Measurements from ENCODE around the gene CEND1. TPM values are rescaled to one million over a fixed set of nuclear protein-coding genes. Genes with fewer than 3 reads are reported as not detected.

The CEND1 gene
- total and polyA plus RNA-seq, 2 of the 13 experiments (the other 11 are each of a cell fraction or from before 2014, with no cell fraction given), result not detected

DNA sequence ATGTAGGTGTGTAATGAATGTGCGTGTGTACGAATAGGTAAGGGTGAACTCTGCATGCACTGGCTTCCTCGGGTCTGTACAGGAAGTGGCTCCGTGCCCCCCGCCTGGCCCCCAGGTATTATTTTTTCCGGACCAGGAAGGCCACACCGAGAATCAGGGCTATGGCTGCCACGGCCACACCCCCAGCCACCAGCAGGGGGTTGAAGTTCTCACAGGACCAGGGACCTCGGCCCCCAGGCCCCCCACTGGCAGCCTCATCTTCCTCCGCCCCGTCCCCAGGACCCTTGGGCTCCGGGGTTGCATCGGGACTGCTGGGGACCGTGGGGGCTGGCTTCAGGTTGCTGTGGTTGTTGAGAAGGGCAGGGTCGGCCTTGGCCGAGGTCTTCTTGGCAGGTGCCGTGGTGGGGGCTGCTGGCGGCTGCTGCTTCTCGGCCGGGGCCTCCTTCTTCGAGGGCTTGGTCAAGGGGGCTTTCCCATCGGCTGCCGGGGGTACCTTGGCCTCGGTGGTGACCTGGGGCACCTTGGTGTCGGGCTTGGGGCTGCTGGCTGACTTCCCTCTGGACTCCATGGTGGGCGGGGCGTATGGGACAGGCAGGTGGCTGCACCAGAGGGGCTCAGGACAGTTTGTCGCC, 1.8 kb downstream of the CEND1 start:
- Histone ChIP-seq H2AFZ (ENCODE audit: low read length) (no peak overlapping the region), H4K20me1 (ENCODE audit: insufficient read depth, low read length) (no peaks in the 10 kb centered on the region), H3K4me1 (ENCODE audit: insufficient read depth, low read length) (peaks cover 21% of the 10 kb centered on the region), H3K27me3 (ENCODE audit: control insufficient read depth in 1 of 2, insufficient read depth in 2 of 2, low read length in 2 of 2) (peaks cover 0 to 2% of the 10 kb centered on the region in 2 experiments; a peak in 1 of 5 replicates), H3K9me3 (ENCODE audit: low read length) (no peaks in the 10 kb centered on the region), H3K79me2 (ENCODE audit: insufficient read depth, low read length) (no peaks in the 10 kb centered on the region), H3K36me3 (replicated peaks in 1 of 2; ENCODE audit: control insufficient read depth in 1 of 2, insufficient read depth in 2 of 2, low read length in 2 of 2) (peaks cover 0 to 2% of the 10 kb centered on the region in 2 experiments; a peak in 1 of 5 replicates), H3K27ac (ENCODE audit: extremely low read length, insufficient read depth, low read length) (no peak overlapping the region), H3K9ac (ENCODE audit: insufficient read depth, low read depth, low read length) (no peak overlapping the region), H3K4me2 (ENCODE audit: low read depth, low read length) (peak overlapping the region; percentile 51), H3K4me3 (replicated peaks in 1 of 3; ENCODE audit: insufficient read depth in 1 of 3, low read depth in 2 of 3, low read length in 3 of 3) (peak overlapping the region in 2 of 3 experiments; percentile 27 to 43; a peak in 3 of 6 replicates)
- TF ChIP-seq, protein P1, sequence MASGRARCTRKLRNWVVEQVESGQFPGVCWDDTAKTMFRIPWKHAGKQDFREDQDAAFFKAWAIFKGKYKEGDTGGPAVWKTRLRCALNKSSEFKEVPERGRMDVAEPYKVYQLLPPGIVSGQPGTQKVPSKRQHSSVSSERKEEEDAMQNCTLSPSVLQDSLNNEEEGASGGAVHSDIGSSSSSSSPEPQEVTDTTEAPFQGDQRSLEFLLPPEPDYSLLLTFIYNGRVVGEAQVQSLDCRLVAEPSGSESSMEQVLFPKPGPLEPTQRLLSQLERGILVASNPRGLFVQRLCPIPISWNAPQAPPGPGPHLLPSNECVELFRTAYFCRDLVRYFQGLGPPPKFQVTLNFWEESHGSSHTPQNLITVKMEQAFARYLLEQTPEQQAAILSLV (CRISPR knock-in tag; IDR thresholded peaks at IDR 0.05; ENCODE audit: borderline replicate concordance), result 0 out of 2 replicates have a peak, but pooled peaks have one; percentile 21
- TF ChIP-seq KDM2A (CRISPR knock-in tag; IDR thresholded peaks at IDR 0.05; ENCODE audit: borderline replicate concordance, low read depth) (peak; percentile 34; the same call in 1 of the 2 replicates), AGO1 (IDR thresholded peaks at IDR 0.05; ENCODE audit: low read depth, low read length, poor library complexity, severe bottlenecking) (peak; percentile 53), ELF3 (CRISPR knock-in tag; IDR thresholded peaks at IDR 0.05) (no peak), NONO (IDR thresholded peaks at IDR 0.05) (no peak), NONO (CRISPR knock-in tag; conservative IDR thresholded peaks at IDR 0.05) (peak; percentile 28; the same call in 1 of the 2 replicates), ZFP90 (CRISPR knock-in tag; IDR thresholded peaks at IDR 0.05; ENCODE audit: borderline replicate concordance) (no peak), ZNF598 (CRISPR knock-in tag; IDR thresholded peaks at IDR 0.05; ENCODE audit: borderline replicate concordance) (0 out of 2 replicates have a peak, but pooled peaks have one; percentile 24), CBX1 (IDR thresholded peaks at IDR 0.05; ENCODE audit: low read depth) (no peak), GABPB1 (CRISPR knock-in tag; IDR thresholded peaks at IDR 0.05) (peak; percentile 32; the same call in 1 of the 2 replicates)
- TF ChIP-seq, protein P2, sequence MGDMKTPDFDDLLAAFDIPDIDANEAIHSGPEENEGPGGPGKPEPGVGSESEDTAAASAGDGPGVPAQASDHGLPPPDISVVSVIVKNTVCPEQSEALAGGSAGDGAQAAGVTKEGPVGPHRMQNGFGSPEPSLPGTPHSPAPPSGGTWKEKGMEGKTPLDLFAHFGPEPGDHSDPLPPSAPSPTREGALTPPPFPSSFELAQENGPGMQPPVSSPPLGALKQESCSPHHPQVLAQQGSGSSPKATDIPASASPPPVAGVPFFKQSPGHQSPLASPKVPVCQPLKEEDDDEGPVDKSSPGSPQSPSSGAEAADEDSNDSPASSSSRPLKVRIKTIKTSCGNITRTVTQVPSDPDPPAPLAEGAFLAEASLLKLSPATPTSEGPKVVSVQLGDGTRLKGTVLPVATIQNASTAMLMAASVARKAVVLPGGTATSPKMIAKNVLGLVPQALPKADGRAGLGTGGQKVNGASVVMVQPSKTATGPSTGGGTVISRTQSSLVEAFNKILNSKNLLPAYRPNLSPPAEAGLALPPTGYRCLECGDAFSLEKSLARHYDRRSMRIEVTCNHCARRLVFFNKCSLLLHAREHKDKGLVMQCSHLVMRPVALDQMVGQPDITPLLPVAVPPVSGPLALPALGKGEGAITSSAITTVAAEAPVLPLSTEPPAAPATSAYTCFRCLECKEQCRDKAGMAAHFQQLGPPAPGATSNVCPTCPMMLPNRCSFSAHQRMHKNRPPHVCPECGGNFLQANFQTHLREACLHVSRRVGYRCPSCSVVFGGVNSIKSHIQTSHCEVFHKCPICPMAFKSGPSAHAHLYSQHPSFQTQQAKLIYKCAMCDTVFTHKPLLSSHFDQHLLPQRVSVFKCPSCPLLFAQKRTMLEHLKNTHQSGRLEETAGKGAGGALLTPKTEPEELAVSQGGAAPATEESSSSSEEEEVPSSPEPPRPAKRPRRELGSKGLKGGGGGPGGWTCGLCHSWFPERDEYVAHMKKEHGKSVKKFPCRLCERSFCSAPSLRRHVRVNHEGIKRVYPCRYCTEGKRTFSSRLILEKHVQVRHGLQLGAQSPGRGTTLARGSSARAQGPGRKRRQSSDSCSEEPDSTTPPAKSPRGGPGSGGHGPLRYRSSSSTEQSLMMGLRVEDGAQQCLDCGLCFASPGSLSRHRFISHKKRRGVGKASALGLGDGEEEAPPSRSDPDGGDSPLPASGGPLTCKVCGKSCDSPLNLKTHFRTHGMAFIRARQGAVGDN (CRISPR knock-in tag; IDR thresholded peaks at IDR 0.05), result peak; percentile 41; the same call in 1 of the 2 replicates
- TF ChIP-seq, protein P3, sequence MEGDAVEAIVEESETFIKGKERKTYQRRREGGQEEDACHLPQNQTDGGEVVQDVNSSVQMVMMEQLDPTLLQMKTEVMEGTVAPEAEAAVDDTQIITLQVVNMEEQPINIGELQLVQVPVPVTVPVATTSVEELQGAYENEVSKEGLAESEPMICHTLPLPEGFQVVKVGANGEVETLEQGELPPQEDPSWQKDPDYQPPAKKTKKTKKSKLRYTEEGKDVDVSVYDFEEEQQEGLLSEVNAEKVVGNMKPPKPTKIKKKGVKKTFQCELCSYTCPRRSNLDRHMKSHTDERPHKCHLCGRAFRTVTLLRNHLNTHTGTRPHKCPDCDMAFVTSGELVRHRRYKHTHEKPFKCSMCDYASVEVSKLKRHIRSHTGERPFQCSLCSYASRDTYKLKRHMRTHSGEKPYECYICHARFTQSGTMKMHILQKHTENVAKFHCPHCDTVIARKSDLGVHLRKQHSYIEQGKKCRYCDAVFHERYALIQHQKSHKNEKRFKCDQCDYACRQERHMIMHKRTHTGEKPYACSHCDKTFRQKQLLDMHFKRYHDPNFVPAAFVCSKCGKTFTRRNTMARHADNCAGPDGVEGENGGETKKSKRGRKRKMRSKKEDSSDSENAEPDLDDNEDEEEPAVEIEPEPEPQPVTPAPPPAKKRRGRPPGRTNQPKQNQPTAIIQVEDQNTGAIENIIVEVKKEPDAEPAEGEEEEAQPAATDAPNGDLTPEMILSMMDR (CRISPR knock-in tag; IDR thresholded peaks at IDR 0.05), result peak; percentile 34
- TF ChIP-seq, protein P4, sequence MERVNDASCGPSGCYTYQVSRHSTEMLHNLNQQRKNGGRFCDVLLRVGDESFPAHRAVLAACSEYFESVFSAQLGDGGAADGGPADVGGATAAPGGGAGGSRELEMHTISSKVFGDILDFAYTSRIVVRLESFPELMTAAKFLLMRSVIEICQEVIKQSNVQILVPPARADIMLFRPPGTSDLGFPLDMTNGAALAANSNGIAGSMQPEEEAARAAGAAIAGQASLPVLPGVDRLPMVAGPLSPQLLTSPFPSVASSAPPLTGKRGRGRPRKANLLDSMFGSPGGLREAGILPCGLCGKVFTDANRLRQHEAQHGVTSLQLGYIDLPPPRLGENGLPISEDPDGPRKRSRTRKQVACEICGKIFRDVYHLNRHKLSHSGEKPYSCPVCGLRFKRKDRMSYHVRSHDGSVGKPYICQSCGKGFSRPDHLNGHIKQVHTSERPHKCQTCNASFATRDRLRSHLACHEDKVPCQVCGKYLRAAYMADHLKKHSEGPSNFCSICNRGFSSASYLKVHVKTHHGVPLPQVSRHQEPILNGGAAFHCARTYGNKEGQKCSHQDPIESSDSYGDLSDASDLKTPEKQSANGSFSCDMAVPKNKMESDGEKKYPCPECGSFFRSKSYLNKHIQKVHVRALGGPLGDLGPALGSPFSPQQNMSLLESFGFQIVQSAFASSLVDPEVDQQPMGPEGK (CRISPR knock-in tag; IDR thresholded peaks at IDR 0.05), result peak; percentile 78
- ATAC-seq, result peak; percentile 43
- no peak for DNase-seq (ENCODE audit: low spot score)
- WGBS (ENCODE audit: low lambda C conversion rate), result 26% methylated on average over 14 of the region's 28 CpGs
- no TSS peak for BruUV-seq (replicated peaks)
- intact Hi-C loops (cut with micrococcal nuclease; ENCODE audit: unreplicated experiment), result no loop called here
- in situ Hi-C loops (cut with HindIII; ENCODE audit: extremely low pct_ligation_motif_present, low pct_unique_long_range_greater_than_20kb), result no loop called here
- CTCF ChIA-PET (ENCODE audit: low intra/inter-chr PET ratio, low total read pairs), result no interaction called here
- POLR2A ChIA-PET, result no interaction called here
- FAIRE-seq, result no peak

All from HepG2 (cell line).